ENCODE results near the gene CTSA.

Gene CTSA

GRCh38 chr20:45934046-45934585 lies 43.0 kb downstream of the CTSA start:
- no peak for TF ChIP-seq POLR2AphosphoS5 (IDR thresholded peaks at IDR 0.05; ENCODE audit: low read depth, low read length)
- no peak for TF ChIP-seq SIN3A (IDR thresholded peaks at IDR 0.05; ENCODE audit: borderline replicate concordance, insufficient read depth, low read length)
- TF ChIP-seq TAF1 (IDR thresholded peaks at IDR 0.05; ENCODE audit: borderline replicate concordance, insufficient read depth, low read length) = no peak
- no peak for TF ChIP-seq FOXP2 (optimal IDR thresholded peaks at IDR 0.05; ENCODE audit: borderline replicate concordance, extremely low read depth, extremely low read length, insufficient read depth)
- TF ChIP-seq REST (IDR thresholded peaks at IDR 0.05; ENCODE audit: insufficient read depth in 1 of 2, low read depth in 2 of 2, low read length in 2 of 2) = no peak

- TF ChIP-seq SIN3A (IDR thresholded peaks at IDR 0.05; ENCODE audit: borderline replicate concordance, insufficient read depth, low read length) (no peak), POLR2AphosphoS5 (IDR thresholded peaks at IDR 0.05; ENCODE audit: low read depth, low read length) (peak; percentile 82), REST (IDR thresholded peaks at IDR 0.05; ENCODE audit: insufficient read depth in 1 of 2, low read depth in 2 of 2, low read length in 2 of 2) (peak; percentile 39 to 42; a peak in 2 of 4 replicates), TAF1 (IDR thresholded peaks at IDR 0.05; ENCODE audit: borderline replicate concordance, insufficient read depth, low read length) (peak; percentile 98), FOXP2 (optimal IDR thresholded peaks at IDR 0.05; ENCODE audit: borderline replicate concordance, extremely low read depth, extremely low read length, insufficient read depth) (peak; percentile 87)
These were observed 43.7 kb downstream of the CTSA start, which contains the start of gene PCIF1 for GRCh38 chr20:45934586-45935415. TSS of gene PCIF1 (plus strand) at chr20:45934683. CDS start at chr20:45939000, 4,317 bp downstream.

GRCh38 chr20:45935416-45936046 lies 44.4 kb downstream of the CTSA start:
- TF ChIP-seq TAF1 (IDR thresholded peaks at IDR 0.05; ENCODE audit: borderline replicate concordance, insufficient read depth, low read length) (no peak), SIN3A (IDR thresholded peaks at IDR 0.05; ENCODE audit: borderline replicate concordance, insufficient read depth, low read length) (0 out of 2 replicates have a peak, but pooled peaks have one; percentile 82), REST (IDR thresholded peaks at IDR 0.05; ENCODE audit: insufficient read depth in 1 of 2, low read depth in 2 of 2, low read length in 2 of 2) (no peak), POLR2AphosphoS5 (IDR thresholded peaks at IDR 0.05; ENCODE audit: low read depth, low read length) (no peak)

- no peak for TF ChIP-seq REST (IDR thresholded peaks at IDR 0.05; ENCODE audit: insufficient read depth in 1 of 2, low read depth in 2 of 2, low read length in 2 of 2)
- no peak for TF ChIP-seq SIN3A (IDR thresholded peaks at IDR 0.05; ENCODE audit: borderline replicate concordance, insufficient read depth, low read length)
- no peak for TF ChIP-seq FOXP2 (optimal IDR thresholded peaks at IDR 0.05; ENCODE audit: borderline replicate concordance, extremely low read depth, extremely low read length, insufficient read depth)
- TF ChIP-seq TAF1 (IDR thresholded peaks at IDR 0.05; ENCODE audit: borderline replicate concordance, insufficient read depth, low read length) = no peak
- TF ChIP-seq POLR2AphosphoS5 (IDR thresholded peaks at IDR 0.05; ENCODE audit: low read depth, low read length) = no peak
These were observed 46.6 kb downstream of the CTSA start for GRCh38 chr20:45937765-45938164.

Data from PFSK-1 (cell line).